Measurements from ENCODE around the gene GJD3. TPM values are rescaled to one million over a fixed set of nuclear protein-coding genes. Genes with fewer than 3 reads are reported as not detected.

GJD3 gene
- total RNA-seq, 4 donors from 2014 or later: 2.1 TPM; not detected in 3

DNA sequence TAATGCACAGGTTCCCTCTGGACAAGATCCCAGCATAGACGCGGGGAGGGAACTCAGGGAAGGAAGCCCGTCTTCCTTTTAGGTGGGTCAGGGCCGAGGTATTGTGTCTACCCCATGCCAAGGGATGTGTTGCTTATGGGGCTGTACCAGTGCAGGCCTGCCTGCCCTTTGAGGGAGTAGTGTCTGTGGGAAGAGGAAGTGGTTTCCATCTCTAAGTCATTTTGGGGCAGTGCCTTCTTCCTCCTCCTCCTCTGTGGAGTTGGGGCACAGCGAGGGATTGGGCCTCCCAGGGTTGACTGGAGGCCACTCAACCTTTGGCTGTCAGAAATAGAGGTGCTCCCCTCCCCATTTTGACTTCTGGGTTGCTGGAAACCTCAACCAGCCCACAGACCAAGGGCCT is 26.5 kb downstream of the GJD3 start:
- H3K36me3 ChIP-seq: no peaks in the 10 kb centered on the region
- no peak overlapping the region for H3K27ac ChIP-seq
- H3K27me3 ChIP-seq: no peaks in the 10 kb centered on the region
- 74% methylated on average over 5 of the region's 5 CpGs for WGBS
- H3K4me1 ChIP-seq: peaks cover 95% of the 10 kb centered on the region
- no peaks in the 10 kb centered on the region for H3K9me3 ChIP-seq
- no peak for DNase-seq (ENCODE audit: low spot score in 2 of 2)
- TF ChIP-seq POLR2AphosphoS5 (IDR thresholded peaks at IDR 0.05) (no peak), POLR2A (IDR thresholded peaks at IDR 0.05) (no peak), EP300 (IDR thresholded peaks at IDR 0.05) (no peak)
- TF ChIP-seq, protein P1, sequence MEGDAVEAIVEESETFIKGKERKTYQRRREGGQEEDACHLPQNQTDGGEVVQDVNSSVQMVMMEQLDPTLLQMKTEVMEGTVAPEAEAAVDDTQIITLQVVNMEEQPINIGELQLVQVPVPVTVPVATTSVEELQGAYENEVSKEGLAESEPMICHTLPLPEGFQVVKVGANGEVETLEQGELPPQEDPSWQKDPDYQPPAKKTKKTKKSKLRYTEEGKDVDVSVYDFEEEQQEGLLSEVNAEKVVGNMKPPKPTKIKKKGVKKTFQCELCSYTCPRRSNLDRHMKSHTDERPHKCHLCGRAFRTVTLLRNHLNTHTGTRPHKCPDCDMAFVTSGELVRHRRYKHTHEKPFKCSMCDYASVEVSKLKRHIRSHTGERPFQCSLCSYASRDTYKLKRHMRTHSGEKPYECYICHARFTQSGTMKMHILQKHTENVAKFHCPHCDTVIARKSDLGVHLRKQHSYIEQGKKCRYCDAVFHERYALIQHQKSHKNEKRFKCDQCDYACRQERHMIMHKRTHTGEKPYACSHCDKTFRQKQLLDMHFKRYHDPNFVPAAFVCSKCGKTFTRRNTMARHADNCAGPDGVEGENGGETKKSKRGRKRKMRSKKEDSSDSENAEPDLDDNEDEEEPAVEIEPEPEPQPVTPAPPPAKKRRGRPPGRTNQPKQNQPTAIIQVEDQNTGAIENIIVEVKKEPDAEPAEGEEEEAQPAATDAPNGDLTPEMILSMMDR (IDR thresholded peaks at IDR 0.05): no peak
- no peak overlapping the region for H3K4me3 ChIP-seq

DNA sequence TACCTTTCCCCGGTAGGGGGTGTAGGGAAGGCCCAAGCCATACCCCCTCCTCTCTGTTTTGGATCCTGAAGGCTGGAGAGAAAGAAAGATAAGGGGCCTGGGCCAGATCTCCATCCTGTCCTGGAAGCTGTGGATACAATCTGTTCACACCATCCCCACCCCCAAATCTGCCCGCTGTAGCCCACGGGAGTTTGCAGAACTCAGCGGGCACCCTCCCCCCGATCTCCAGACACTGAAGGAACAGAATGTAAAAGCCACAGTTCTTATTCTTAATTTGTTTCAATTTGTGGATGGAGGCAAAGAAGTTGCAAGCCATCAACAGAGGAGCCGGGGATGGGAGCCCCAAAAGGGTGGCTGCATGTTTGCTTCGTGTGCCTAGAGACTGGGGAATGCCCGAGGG is 27.2 kb downstream of the GJD3 start:
- no peaks in the 10 kb centered on the region for H3K36me3 ChIP-seq
- H3K9me3 ChIP-seq: no peaks in the 10 kb centered on the region
- peaks cover 95% of the 10 kb centered on the region for H3K4me1 ChIP-seq
- no peak for DNase-seq (ENCODE audit: low spot score in 2 of 2)
- H3K27ac ChIP-seq: no peak overlapping the region
- no peaks in the 10 kb centered on the region for H3K27me3 ChIP-seq
- TF ChIP-seq EP300 (IDR thresholded peaks at IDR 0.05) (no peak), POLR2A (IDR thresholded peaks at IDR 0.05) (no peak), POLR2AphosphoS5 (IDR thresholded peaks at IDR 0.05) (no peak)
- TF ChIP-seq, protein P1 (IDR thresholded peaks at IDR 0.05): no peak
- 78% methylated on average over 8 of the region's 8 CpGs for WGBS
- H3K4me3 ChIP-seq: no peak overlapping the region

DNA sequence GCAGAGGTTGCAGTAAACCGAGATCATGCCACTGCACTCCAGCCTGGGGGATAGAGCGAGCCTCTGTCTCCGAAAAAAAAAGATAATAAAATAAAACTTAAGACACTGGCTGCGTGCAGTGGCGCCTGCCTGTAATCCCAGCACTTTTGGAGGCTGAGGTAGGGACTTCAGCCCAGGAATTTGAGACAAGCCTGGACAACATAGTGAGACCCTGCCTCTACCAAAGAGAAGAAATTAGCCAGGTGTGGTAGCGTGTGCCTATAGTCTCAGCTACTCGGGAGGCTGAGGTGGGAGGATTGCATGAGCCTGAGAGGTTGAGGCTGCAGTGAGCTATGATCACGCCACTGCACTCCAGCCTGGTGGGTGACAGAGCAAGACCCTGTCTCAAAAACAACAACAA is 28.9 kb downstream of the GJD3 start:
- no peak for TF ChIP-seq POLR2A (IDR thresholded peaks at IDR 0.05)
- peak overlapping the region; percentile 57 for H3K27ac ChIP-seq
- H3K27me3 ChIP-seq: no peaks in the 10 kb centered on the region
- H3K36me3 ChIP-seq: no peaks in the 10 kb centered on the region
- peaks cover 99% of the 10 kb centered on the region for H3K4me1 ChIP-seq
- 72% methylated on average over 8 of the region's 8 CpGs for WGBS
- H3K9me3 ChIP-seq: no peaks in the 10 kb centered on the region
- no peak overlapping the region for H3K4me3 ChIP-seq
- DNase-seq (ENCODE audit: low spot score in 2 of 2): no peak

DNA sequence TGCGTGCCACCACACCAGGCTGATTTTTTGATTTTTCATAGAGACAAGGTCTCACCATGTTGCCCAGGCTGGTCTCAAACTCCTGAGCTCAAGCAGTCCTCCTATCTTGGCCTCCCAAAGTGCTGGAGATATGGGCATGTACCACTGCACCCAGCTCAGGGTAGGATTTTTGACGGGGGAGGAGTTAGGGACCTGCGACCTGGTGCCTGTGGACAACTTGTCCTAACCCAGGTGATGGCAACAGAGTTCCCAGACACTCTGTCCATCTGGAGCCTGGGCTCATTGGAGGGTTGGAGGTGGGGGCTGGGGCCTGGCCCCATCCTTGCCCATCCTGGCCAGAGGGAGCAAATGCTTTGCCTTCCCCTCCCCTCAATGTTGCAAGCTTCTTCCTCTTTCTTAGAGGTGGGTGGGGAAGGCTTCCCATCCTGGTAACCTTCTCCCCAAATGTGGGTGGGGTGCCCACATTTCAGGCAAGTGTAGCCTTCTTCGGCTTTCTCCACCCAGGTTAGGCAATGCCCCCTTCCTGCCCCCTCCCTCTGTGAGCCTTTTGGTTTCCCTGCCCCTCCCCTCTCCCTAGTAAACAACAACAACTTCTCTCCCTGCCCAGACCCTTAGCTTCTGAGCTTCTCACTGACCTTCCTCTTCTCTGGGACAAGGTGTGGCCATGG is 30.6 kb downstream of the GJD3 start:
- Histone ChIP-seq H3K36me3 (no peaks in the 10 kb centered on the region), H3K27ac (peak overlapping the region; percentile 9), H3K27me3 (no peaks in the 10 kb centered on the region), H3K9me3 (no peaks in the 10 kb centered on the region), H3K4me3 (no peak overlapping the region), H3K4me1 (peaks cover 99% of the 10 kb centered on the region)
- 77% methylated on average over 4 of the region's 4 CpGs for WGBS
- TF ChIP-seq EP300 (IDR thresholded peaks at IDR 0.05) (no peak), POLR2AphosphoS5 (IDR thresholded peaks at IDR 0.05) (no peak), POLR2A (IDR thresholded peaks at IDR 0.05) (no peak)
- TF ChIP-seq, protein P1 (IDR thresholded peaks at IDR 0.05): no peak
- DNase-seq (ENCODE audit: low spot score in 2 of 2): no peak

DNA sequence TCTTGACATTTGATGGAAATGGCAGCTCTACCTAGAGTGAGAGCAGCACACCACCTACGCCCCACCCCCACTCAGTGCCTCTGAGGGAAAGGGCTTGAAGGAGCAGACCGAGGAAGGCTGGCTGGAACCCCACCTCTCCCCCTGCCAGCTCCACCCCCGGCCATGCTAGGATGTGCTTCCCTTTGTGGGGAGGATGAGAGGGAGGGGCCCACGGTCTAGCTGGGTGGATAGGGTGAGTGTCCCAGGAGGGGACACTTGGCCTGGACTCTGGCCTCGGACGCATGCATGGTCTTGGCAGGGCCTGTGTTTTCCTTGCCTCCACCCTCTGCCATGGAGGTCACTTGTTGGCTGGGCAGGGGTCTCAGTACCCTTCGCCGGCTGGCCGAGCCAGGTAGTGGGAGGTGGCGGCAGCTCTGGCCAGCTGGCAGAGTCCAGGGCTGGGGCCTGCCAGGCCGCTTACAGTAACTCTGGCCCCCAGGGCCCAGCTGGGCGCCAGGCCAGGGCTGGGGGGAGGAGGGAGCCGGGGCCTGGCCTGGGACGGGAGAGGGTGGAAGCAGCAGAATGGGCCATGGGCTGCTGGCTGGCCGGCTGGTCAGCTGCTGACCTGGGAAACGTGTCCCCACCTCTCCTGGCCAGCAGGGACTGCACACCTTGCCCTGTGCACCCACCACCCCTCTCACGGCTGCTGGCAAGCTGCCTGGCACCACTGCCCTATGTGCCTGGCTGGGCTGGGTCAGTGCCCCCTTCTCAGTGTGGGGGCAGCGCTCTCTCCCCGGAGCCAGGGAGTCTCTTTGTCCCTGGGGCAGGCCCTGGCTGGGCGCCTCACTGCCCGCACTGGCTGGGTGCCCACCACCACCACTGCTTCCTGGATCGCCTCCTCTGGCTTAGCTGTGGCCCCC is 32.5 kb downstream of the GJD3 start:
- WGBS: 31% methylated on average over 9 of the region's 22 CpGs
- no peaks in the 10 kb centered on the region for H3K27me3 ChIP-seq
- H3K4me1 ChIP-seq: peaks cover 99% of the 10 kb centered on the region
- H3K36me3 ChIP-seq: no peaks in the 10 kb centered on the region
- H3K4me3 ChIP-seq: no peak overlapping the region
- DNase-seq (ENCODE audit: low spot score in 2 of 2): peak in 1 of 2 donors; percentile 86
- no peaks in the 10 kb centered on the region for H3K9me3 ChIP-seq
- H3K27ac ChIP-seq: peak overlapping the region; percentile 70
- no peak for TF ChIP-seq POLR2A (IDR thresholded peaks at IDR 0.05)
- peak in 2 of 3 donors; percentile 74 to 89 for TF ChIP-seq POLR2AphosphoS5 (IDR thresholded peaks at IDR 0.05)

DNA sequence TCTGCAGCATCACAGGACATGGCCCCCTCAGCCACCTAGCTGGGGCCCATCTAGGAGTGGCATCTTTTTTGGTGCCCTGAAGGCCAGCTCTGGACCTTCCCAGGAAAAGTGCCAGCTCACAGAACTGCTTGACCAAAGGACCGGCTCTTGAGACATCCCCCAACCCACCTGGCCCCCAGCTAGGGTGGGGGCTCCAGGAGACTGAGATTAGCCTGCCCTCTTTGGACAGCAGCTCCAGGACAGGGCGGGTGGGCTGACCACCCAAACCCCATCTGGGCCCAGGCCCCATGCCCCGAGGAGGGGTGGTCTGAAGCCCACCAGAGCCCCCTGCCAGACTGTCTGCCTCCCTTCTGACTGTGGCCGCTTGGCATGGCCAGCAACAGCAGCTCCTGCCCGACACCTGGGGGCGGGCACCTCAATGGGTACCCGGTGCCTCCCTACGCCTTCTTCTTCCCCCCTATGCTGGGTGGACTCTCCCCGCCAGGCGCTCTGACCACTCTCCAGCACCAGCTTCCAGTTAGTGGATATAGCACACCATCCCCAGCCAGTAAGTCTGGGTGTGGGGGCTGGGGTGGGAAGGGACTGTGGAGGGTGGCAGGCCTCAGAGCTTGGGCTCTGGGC is 33.6 kb downstream of the GJD3 start:
- peak in 1 of 2 donors; percentile 68 for DNase-seq (ENCODE audit: low spot score in 2 of 2)
- H3K27me3 ChIP-seq: no peaks in the 10 kb centered on the region
- H3K4me3 ChIP-seq: peak overlapping the region; percentile 15
- no peaks in the 10 kb centered on the region for H3K36me3 ChIP-seq
- H3K9me3 ChIP-seq: no peaks in the 10 kb centered on the region
- H3K27ac ChIP-seq: peak overlapping the region; percentile 70
- no peak for TF ChIP-seq POLR2AphosphoS5 (IDR thresholded peaks at IDR 0.05)
- no peak for TF ChIP-seq EP300 (IDR thresholded peaks at IDR 0.05)
- TF ChIP-seq POLR2A (IDR thresholded peaks at IDR 0.05): no peak
- TF ChIP-seq, protein P1 (IDR thresholded peaks at IDR 0.05): no peak
- 91% methylated on average over 9 of the region's 10 CpGs for WGBS
- H3K4me1 ChIP-seq: peaks cover 100% of the 10 kb centered on the region

All from suprapubic skin (tissue), 4 donors.